SKM-1 (cell line): Measurements from ENCODE around the gene AAR2.

Experiments
- DNase-seq: peaks from one replicate; lab custom pipeline; 2025; ENCODE audit not compliant: unreplicated experiment; lab: John Stamatoyannopoulos, UW

AAR2 gene

GRCh38 chr20:36275441-36276189 lies 39.3 kb downstream of the AAR2 start:
- no peak for DNase-seq

GRCh38 chr20:36277546-36277945 lies 41.3 kb downstream of the AAR2 start:
- no peak for DNase-seq

GRCh38 chr20:36279362-36279761 lies 43.1 kb downstream of the AAR2 start:
- DNase-seq = no peak

GRCh38 chr20:36279776-36280175 lies 43.5 kb downstream of the AAR2 start:
- no peak for DNase-seq

GRCh38 chr20:36281785-36282380 lies 45.6 kb downstream of the AAR2 start:
- no peak for DNase-seq

- DNase-seq = no peak
Measured at GRCh38 chr20:36284751-36285150, 48.5 kb downstream of the AAR2 start.

- no peak for DNase-seq
Measured at GRCh38 chr20:36285746-36286447, 49.6 kb downstream of the AAR2 start.

GRCh38 chr20:36297656-36298055 lies 61.4 kb downstream of the AAR2 start:
- no peak for DNase-seq

GRCh38 chr20:36298061-36298460 lies 61.8 kb downstream of the AAR2 start:
- no peak for DNase-seq

GRCh38 chr20:36298795-36299339 lies 62.6 kb downstream of the AAR2 start:
- no peak for DNase-seq

- DNase-seq = no peak
Measured at GRCh38 chr20:36299459-36299858, 63.2 kb downstream of the AAR2 start.

GRCh38 chr20:36301359-36302119 lies 65.3 kb downstream of the AAR2 start:
- DNase-seq = no peak

GRCh38 chr20:36303020-36303595 lies 66.8 kb downstream of the AAR2 start:
- no peak for DNase-seq

- DNase-seq = no peak
Measured at GRCh38 chr20:36303831-36304230, 67.6 kb downstream of the AAR2 start.

- DNase-seq = no peak
Measured at GRCh38 chr20:36304786-36305495, 68.7 kb downstream of the AAR2 start.

GRCh38 chr20:36305602-36306551 lies 69.6 kb downstream of the AAR2 start, which contains the start of gene DLGAP4:
TSS of gene DLGAP4 (plus strand) at chr20:36306339. CDS start at chr20:36431718, 125,379 bp downstream.
- DNase-seq = no peak
